Measurements from ENCODE around the gene KCNK16.
"Not testable (repeated sequence)": the region's sequence is repeated elsewhere in the genome, so short reads cannot be mapped to it uniquely, and the experiment has no call there.

The KCNK16 gene

DNA sequence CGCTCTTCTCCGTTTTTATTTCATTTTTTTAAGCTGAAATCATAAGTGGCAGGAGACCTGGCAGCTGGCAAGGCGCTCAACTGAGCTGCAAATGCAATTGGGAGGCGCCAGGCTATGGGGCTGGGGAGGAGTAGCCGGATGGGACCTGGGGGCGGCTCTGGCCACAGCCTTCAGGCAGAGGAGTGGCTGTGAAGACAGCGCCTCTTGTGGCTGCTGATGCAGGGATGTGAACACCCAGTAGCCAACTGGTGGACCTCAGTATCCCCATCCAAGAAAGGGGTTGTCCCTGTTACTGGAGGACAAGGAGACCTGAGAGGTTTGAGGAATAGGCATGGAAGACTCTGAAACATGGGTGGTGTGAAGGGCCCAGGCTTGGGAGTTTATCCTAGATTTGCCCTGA lies 20.9 kb downstream of the KCNK16 start:
- Histone ChIP-seq H3K9ac (ENCODE audit: low read depth, low read length) (no peak overlapping the region), H3K36me3 (ENCODE audit: control insufficient read depth, insufficient read depth, low read length) (no peaks in the 10 kb centered on the region), H3K27me3 (ENCODE audit: control insufficient read depth, insufficient read depth, low read length) (no peaks in the 10 kb centered on the region)

DNA sequence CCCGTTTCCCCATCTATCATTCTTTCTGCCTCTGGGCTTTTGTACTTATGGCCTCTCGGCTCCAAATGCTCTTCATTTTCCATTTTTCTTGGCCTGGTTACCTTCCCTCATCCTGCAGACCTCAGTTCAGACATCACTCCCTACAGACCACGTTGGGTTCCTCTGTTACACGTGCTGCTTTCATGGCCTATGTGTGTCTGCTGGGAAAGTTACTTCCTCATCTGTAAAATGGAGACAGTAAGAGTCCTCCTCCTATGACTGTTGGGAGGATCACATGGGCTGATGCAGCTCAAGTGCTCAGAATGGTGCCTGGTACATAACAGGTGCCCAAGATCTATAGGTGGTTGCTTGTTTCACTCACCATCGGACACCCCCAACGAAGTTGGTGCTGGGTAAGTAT lies 21.8 kb downstream of the KCNK16 start:
- Histone ChIP-seq H3K27me3 (ENCODE audit: control insufficient read depth, insufficient read depth, low read length) (no peaks in the 10 kb centered on the region), H3K9ac (ENCODE audit: low read depth, low read length) (no peak overlapping the region), H3K9me3 (ENCODE audit: control insufficient read depth, insufficient read depth, low read length) (no peaks in the 10 kb centered on the region), H3K4me3 (ENCODE audit: low read depth, low read length) (no peak overlapping the region), H3K36me3 (ENCODE audit: control insufficient read depth, insufficient read depth, low read length) (no peaks in the 10 kb centered on the region), H3K4me1 (ENCODE audit: control insufficient read depth, insufficient read depth, low read length) (peaks cover 3% of the 10 kb centered on the region)

More for the DNA sequence above, 20.9 kb downstream of the KCNK16 start:
- no peaks in the 10 kb centered on the region for H3K9me3 ChIP-seq (ENCODE audit: control insufficient read depth, insufficient read depth, low read length)
- H3K4me3 ChIP-seq (ENCODE audit: low read depth, low read length): no peak overlapping the region
- peaks cover 3% of the 10 kb centered on the region for H3K4me1 ChIP-seq (ENCODE audit: control insufficient read depth, insufficient read depth, low read length)

DNA sequence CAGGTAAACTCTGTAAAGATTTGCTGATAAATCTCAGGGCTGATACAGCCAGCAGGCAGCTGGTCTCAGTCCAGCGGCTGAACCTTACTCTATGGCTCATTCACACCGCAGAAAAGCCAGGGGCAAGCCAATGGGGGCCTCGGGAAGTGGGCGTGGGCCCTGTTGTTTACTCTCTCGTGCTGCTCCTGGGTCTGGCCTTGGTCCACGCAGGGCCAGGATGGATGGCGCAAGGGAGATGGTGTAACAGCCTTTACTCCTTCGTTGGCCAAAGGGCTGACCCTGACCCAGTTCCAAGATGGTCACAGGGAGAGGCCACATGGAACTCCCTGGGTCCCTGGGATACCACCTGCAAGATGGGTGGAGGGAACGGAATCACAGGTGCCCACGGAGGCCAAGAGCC lies 24.4 kb downstream of the KCNK16 start:
- Histone ChIP-seq H3K4me3 (ENCODE audit: low read depth, low read length) (no peak overlapping the region), H3K9me3 (ENCODE audit: control insufficient read depth, insufficient read depth, low read length) (no peaks in the 10 kb centered on the region), H3K9ac (ENCODE audit: low read depth, low read length) (no peak overlapping the region), H3K4me1 (ENCODE audit: control insufficient read depth, insufficient read depth, low read length) (peaks cover 3% of the 10 kb centered on the region), H3K27me3 (ENCODE audit: control insufficient read depth, insufficient read depth, low read length) (no peaks in the 10 kb centered on the region), H3K36me3 (ENCODE audit: control insufficient read depth, insufficient read depth, low read length) (no peaks in the 10 kb centered on the region)

DNA sequence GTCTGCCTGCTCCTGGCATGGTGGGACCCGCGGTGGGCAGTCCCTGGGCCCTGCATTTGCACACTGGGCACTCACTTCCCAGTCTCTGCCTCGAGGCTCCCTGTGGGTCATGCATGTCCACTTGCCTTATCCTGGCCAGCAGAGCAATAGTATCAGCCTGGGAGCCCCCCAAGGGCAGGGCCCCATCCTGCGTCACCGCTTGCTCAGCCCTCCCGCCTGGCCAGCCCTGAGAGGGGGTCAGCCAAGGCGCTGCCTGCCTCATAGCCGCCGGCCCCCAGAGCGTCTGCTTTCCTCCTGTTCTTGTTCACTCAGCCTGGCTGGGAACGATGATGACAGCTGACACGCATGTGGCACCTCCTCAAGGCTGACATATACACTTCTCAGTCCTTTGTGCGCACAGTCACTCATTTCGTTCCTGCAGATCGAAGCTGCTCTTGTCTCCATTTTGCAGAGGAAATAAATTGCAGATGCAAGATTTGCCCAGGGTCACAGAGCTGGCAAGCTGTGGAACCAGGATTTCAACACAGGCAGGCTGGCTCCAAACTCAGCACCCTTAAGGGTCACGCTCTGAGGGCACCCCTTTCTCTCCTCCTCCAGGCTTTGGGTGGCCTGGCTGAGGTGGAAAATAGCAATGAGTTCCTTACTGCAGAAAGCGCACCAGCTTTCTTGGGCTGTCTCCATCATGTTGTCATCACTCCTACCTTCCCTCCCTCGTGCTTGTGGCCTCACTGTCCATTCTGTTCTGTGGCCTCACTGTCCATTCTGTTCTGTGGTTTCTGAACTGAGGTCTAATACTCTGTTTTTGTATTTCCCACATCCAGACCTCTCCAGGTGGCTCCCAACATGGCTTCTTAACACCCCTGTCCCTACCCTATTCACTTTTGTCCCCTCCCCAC lies 25.5 kb downstream of the KCNK16 start:
- Histone ChIP-seq H3K36me3 (ENCODE audit: control insufficient read depth, insufficient read depth, low read length) (no peaks in the 10 kb centered on the region), H3K4me1 (ENCODE audit: control insufficient read depth, insufficient read depth, low read length) (peaks cover 3% of the 10 kb centered on the region), H3K9ac (ENCODE audit: low read depth, low read length) (no peak overlapping the region), H3K27me3 (ENCODE audit: control insufficient read depth, insufficient read depth, low read length) (no peaks in the 10 kb centered on the region), H3K9me3 (ENCODE audit: control insufficient read depth, insufficient read depth, low read length) (no peaks in the 10 kb centered on the region), H3K4me3 (ENCODE audit: low read depth, low read length) (no peak overlapping the region)

DNA sequence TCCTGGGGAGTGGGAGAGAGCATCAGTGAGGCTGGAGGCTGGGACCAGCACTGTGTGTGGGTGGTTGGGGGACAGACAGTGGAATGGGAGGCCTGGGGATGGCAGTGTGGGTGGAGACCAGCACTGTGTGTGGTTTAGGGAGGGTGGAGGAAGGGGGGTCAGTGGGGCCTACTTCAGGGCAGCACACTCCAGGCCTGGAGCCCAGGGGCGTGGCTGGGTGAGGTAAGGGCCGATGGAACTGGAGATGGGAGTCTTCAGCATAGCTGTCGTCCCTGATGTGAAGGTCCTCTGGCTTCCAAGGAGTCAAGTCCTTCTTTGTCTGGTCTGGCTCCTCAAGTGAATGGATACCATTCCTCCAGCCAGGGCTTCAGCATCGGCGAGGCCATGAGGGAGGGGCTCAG lies 26.9 kb downstream of the KCNK16 start:
- no peaks in the 10 kb centered on the region for H3K36me3 ChIP-seq (ENCODE audit: control insufficient read depth, insufficient read depth, low read length)

DNA sequence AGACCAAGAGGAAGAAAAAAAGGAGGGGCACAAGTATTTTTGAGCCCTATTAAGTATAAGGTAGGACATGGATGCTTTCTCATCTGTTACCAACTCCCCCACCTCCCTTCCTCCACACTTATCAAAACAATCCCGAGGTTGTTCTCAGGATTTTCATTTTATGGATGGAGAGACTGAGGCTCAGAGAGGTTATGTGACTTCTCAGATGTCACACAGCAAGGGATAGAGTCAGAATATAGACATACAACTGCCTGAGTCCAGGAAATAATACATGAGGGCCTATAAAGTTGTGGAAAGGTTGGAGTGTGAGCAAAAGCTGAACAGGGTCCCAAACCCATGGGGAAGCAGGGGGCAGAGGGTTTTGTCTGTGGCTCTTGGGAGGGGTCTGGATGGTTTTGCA lies 27.6 kb downstream of the KCNK16 start:
- no peaks in the 10 kb centered on the region for H3K36me3 ChIP-seq (ENCODE audit: control insufficient read depth, insufficient read depth, low read length)
- H3K4me1 ChIP-seq (ENCODE audit: control insufficient read depth, insufficient read depth, low read length): peaks cover 10% of the 10 kb centered on the region
- no peaks in the 10 kb centered on the region for H3K9me3 ChIP-seq (ENCODE audit: control insufficient read depth, insufficient read depth, low read length)
- H3K4me3 ChIP-seq (ENCODE audit: low read depth, low read length): no peak overlapping the region
- H3K9ac ChIP-seq (ENCODE audit: low read depth, low read length): no peak overlapping the region
- no peaks in the 10 kb centered on the region for H3K27me3 ChIP-seq (ENCODE audit: control insufficient read depth, insufficient read depth, low read length)

More for the DNA sequence above, 26.9 kb downstream of the KCNK16 start:
- Histone ChIP-seq H3K27me3 (ENCODE audit: control insufficient read depth, insufficient read depth, low read length) (no peaks in the 10 kb centered on the region), H3K9ac (ENCODE audit: low read depth, low read length) (no peak overlapping the region), H3K9me3 (ENCODE audit: control insufficient read depth, insufficient read depth, low read length) (no peaks in the 10 kb centered on the region), H3K4me3 (ENCODE audit: low read depth, low read length) (no peak overlapping the region), H3K4me1 (ENCODE audit: control insufficient read depth, insufficient read depth, low read length) (peaks cover 10% of the 10 kb centered on the region)

DNA sequence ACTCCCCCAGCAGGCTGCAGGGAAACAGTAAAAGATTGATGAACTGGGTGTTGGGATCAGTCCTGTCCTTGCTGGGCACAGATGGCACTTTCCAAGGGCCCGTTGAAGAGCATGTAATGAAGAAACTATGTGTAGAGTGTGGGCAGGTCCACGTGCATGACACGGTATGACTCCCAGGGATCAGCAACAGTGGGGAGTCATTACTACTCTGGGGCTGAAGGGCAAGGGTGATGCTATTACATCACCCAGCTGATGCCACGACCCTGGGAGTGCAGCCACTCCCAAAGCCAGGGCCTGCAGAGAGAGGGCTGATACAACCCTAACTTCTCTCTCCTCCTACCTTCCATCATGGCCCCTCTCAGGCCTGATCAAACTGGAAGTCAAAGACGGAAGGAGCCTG lies 28.4 kb downstream of the KCNK16 start:
- Histone ChIP-seq H3K27me3 (ENCODE audit: control insufficient read depth, insufficient read depth, low read length) (no peaks in the 10 kb centered on the region), H3K4me1 (ENCODE audit: control insufficient read depth, insufficient read depth, low read length) (peaks cover 10% of the 10 kb centered on the region), H3K9me3 (ENCODE audit: control insufficient read depth, insufficient read depth, low read length) (no peaks in the 10 kb centered on the region), H3K4me3 (ENCODE audit: low read depth, low read length) (no peak overlapping the region), H3K9ac (ENCODE audit: low read depth, low read length) (no peak overlapping the region), H3K36me3 (ENCODE audit: control insufficient read depth, insufficient read depth, low read length) (no peaks in the 10 kb centered on the region)

DNA sequence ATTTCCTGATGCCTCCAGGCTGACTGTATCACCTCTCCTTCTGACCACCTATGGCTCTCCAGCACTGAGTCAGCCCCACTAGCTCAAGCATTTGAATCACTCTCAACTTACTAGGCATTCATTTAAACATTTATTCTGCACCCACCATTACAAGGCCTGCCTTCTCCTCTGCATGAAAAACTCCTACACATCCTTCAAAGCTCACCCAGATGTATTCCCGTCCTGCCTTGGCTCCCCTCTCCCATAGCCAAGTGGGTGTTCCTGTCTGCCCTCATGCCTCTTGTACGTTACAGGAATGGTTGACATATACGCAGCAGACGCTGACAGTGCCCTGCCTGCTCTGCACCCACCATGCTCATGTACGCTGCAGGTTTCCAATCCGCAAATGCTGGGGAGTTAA lies 29.9 kb downstream of the KCNK16 start:
- H3K4me3 ChIP-seq (ENCODE audit: low read depth, low read length): no peak overlapping the region
- no peaks in the 10 kb centered on the region for H3K27me3 ChIP-seq (ENCODE audit: control insufficient read depth, insufficient read depth, low read length)
- H3K9me3 ChIP-seq (ENCODE audit: control insufficient read depth, insufficient read depth, low read length): no peaks in the 10 kb centered on the region
- no peaks in the 10 kb centered on the region for H3K36me3 ChIP-seq (ENCODE audit: control insufficient read depth, insufficient read depth, low read length)
- H3K4me1 ChIP-seq (ENCODE audit: control insufficient read depth, insufficient read depth, low read length): peaks cover 10% of the 10 kb centered on the region
- H3K9ac ChIP-seq (ENCODE audit: low read depth, low read length): no peak overlapping the region

DNA sequence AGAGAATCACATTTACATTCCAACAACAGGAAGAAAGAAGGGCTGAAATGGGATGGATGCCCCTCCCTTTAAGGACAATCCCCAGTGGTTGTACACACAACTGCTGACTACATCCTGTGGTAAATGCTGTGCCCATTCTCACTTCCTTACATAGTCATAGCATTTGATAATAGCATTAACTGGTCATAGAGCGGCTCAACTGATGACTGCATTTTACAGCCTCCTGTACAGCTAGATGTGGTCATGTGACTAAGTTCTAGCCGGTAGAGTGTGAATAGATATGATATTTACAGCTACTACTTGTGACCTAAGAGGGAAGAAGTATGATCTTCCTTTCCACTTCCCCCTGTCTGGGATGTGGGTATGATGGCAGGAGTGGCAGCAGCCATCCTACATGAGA lies 33.0 kb downstream of the KCNK16 start:
- Histone ChIP-seq H3K4me1 (ENCODE audit: control insufficient read depth, insufficient read depth, low read length) (peaks cover 10% of the 10 kb centered on the region), H3K9me3 (ENCODE audit: control insufficient read depth, insufficient read depth, low read length) (no peaks in the 10 kb centered on the region), H3K36me3 (ENCODE audit: control insufficient read depth, insufficient read depth, low read length) (no peaks in the 10 kb centered on the region), H3K27me3 (ENCODE audit: control insufficient read depth, insufficient read depth, low read length) (no peaks in the 10 kb centered on the region), H3K4me3 (ENCODE audit: low read depth, low read length) (no peak overlapping the region), H3K9ac (ENCODE audit: low read depth, low read length) (no peak overlapping the region)

DNA sequence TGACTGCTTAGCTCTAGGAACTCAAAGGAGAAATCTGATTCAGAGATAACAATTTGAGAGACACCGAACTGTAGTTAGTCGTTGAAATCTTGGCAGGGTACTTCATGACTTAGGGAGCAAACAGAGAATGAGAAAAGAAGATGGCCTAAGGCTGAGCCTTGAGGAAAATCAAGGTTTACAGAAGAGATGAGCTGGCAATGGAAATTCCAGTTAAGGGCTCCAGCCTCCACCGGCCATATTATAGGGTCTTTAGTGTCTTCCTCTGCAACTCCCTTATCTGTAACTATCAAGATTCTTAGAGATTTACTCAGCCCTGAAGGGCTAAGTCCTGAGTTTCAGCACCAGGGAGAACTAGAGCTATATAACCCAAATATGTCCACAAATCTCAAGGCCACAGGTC lies 34.9 kb downstream of the KCNK16 start:
- H3K36me3 ChIP-seq (ENCODE audit: control insufficient read depth, insufficient read depth, low read length): no peaks in the 10 kb centered on the region
- H3K9me3 ChIP-seq (ENCODE audit: control insufficient read depth, insufficient read depth, low read length): no peaks in the 10 kb centered on the region
- H3K4me1 ChIP-seq (ENCODE audit: control insufficient read depth, insufficient read depth, low read length): peaks cover 10% of the 10 kb centered on the region
- no peak overlapping the region for H3K9ac ChIP-seq (ENCODE audit: low read depth, low read length)
- H3K4me3 ChIP-seq (ENCODE audit: low read depth, low read length): no peak overlapping the region
- H3K27me3 ChIP-seq (ENCODE audit: control insufficient read depth, insufficient read depth, low read length): no peaks in the 10 kb centered on the region

DNA sequence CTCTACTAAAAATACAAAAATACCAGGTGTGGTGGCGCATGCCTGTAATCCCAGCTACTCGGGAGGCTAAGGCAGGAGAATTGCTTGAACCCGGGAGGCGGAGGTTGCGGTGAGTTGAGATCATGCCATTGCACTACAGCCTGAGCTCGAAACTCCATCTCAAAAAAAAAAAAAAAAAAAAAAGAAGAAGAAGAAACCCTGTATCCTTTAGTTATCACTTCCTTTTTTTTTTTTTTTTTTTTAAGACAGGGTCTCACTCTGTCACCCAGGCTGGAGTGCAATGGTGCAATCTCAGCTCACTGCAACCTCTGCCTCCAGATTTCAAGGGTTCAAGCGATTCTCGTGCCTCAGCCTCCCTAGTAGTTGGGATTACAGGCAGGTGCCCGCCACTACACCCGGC lies 35.9 kb downstream of the KCNK16 start:
- H3K4me3 ChIP-seq (ENCODE audit: low read depth, low read length); H3K4me1 ChIP-seq (ENCODE audit: control insufficient read depth, insufficient read depth, low read length); H3K9me3 ChIP-seq (ENCODE audit: control insufficient read depth, insufficient read depth, low read length); H3K36me3 ChIP-seq (ENCODE audit: control insufficient read depth, insufficient read depth, low read length); H3K27me3 ChIP-seq (ENCODE audit: control insufficient read depth, insufficient read depth, low read length); H3K9ac ChIP-seq (ENCODE audit: low read depth, low read length): not testable (repeated sequence)

DNA sequence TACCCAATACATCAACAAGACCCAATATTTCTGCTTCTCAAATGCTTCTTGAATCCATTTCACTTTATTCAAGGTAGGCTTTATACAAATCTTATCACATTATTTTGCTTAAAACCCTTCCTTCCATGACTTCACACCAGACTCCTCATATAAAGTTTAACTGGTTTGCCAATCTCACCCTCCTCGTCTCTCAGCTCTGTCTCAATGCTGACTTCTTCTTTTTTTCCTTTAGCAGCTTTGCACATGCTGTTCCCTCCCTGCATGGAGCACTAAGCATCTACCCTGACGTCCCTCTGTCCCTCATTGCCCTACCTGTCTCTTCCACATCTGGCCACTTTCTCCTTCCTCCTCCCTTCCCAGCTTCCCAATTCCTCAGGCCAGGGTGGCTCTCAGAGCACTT lies 39.7 kb downstream of the KCNK16 start:
- H3K9me3 ChIP-seq (ENCODE audit: control insufficient read depth, insufficient read depth, low read length): no peaks in the 10 kb centered on the region
- H3K4me3 ChIP-seq (ENCODE audit: low read depth, low read length): no peak overlapping the region
- no peak overlapping the region for H3K9ac ChIP-seq (ENCODE audit: low read depth, low read length)
- H3K36me3 ChIP-seq (ENCODE audit: control insufficient read depth, insufficient read depth, low read length): no peaks in the 10 kb centered on the region
- no peaks in the 10 kb centered on the region for H3K4me1 ChIP-seq (ENCODE audit: control insufficient read depth, insufficient read depth, low read length)
- H3K27me3 ChIP-seq (ENCODE audit: control insufficient read depth, insufficient read depth, low read length): no peaks in the 10 kb centered on the region
